Cardiac fibroblast (primary cell): ENCODE results near the gene PTH2.

Source experiments
- DNase-seq, 2 donors: peaks; one replicate each; pipeline versions ENCODE4 v3.0.0 to v3.0.0-alpha.2; 2010; ENCODE audit warnings: low read depth in 2 of 2
- H3K4me3 ChIP-seq, 2 donors: replicated peaks in 1 of 2; 1 replicate in 1 of 2; 2 replicates in 1 of 2; pipeline ENCODE4 v1.5.1; 2011; ENCODE audit warnings: low read depth in 2 of 2, low read length in 2 of 2, mild to moderate bottlenecking in 2 of 2, moderate library complexity in 1 of 2
- CTCF ChIP-seq: IDR thresholded peaks from one replicate; pipeline ENCODE4 v1.5.1; 2011; ENCODE audit warnings: low read depth, mild to moderate bottlenecking, low read length, inconsistent platforms

The PTH2 gene

DNA sequence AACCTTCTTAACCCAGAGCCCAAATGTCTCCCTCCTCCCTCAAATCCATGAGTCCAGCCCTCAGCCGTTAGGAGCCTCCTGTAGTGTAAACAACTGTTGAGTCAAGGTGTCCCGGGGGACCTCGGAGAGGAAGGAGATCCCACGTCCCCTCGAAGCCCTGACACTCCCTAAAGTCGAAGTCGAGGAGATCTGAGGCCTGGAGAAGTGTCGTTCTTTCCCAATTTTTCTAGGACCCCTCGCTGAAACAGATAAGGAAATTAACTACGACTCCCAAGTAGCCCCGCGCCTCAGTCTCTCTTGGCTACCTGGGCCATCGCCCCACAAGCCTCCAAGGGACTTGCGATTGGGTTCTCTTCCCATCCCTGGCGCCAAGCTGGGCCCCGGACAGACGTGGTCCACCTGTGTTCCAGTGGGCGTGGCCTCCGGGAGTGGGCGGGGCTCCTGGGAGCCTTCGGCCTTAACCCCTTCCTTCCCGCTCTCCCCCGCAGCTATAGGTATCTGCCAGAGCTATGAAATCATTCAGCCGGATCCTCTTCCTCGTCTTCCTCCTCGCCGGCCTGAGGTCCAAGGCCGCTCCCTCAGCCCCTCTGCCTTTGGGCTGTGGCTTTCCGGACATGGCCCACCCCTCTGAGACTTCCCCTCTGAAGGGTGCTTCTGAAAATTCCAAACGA lies 2.8 kb upstream of the PTH2 start:
- TF ChIP-seq CTCF: no peak
- DNase-seq: peak in 1 of 2 donors; percentile 53
- H3K4me3 ChIP-seq: no peak overlapping the region

DNA sequence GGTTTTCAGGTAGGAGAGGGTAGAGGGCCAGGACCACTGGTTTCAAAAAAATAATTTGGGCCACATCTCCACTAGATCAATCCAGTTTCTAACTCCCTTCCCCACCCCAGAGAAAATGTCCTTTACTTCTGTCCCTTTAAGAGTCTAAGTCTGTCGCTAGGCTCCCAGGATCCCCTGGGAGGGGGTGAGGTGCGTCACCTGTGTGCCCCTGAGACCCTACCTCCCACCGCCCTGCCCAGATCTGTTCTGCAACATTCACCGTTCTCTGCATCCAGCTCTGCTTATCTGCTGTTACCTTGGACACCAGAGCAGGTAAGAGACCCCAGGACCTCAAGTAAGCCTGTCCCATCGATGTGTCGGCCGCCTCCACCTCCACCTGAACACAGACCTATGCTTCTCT lies 1.9 kb upstream of the PTH2 start, which contains the start of gene GFY:
GFY (plus strand) TSS at position 211 of the 400 bp plus-strand sequence. CDS start 1,043 bp downstream, outside the sequence.
- DNase-seq: no peak
- no peak for TF ChIP-seq CTCF

GRCh38 chr19:49423985-49424303 lies 703 bp upstream of the PTH2 start:
- H3K4me3 ChIP-seq: no peak overlapping the region
- TF ChIP-seq CTCF: no peak
- no peak for DNase-seq

More for the DNA sequence above, 1.9 kb upstream of the PTH2 start, which contains the start of gene GFY:
- no peak within 1 kb of the TSS for H3K4me3 ChIP-seq

GRCh38 chr19:49422407-49423070 lies 702 bp downstream of the PTH2 start:
- TF ChIP-seq CTCF: peak; percentile 32
- H3K4me3 ChIP-seq: no peak overlapping the region
- DNase-seq: peak in 1 of 2 donors; percentile 50

GRCh38 chr19:49421878-49422202 lies 1.4 kb downstream of the PTH2 start:
- no peak overlapping the region for H3K4me3 ChIP-seq
- TF ChIP-seq CTCF: no peak
- no peak for DNase-seq

DNA sequence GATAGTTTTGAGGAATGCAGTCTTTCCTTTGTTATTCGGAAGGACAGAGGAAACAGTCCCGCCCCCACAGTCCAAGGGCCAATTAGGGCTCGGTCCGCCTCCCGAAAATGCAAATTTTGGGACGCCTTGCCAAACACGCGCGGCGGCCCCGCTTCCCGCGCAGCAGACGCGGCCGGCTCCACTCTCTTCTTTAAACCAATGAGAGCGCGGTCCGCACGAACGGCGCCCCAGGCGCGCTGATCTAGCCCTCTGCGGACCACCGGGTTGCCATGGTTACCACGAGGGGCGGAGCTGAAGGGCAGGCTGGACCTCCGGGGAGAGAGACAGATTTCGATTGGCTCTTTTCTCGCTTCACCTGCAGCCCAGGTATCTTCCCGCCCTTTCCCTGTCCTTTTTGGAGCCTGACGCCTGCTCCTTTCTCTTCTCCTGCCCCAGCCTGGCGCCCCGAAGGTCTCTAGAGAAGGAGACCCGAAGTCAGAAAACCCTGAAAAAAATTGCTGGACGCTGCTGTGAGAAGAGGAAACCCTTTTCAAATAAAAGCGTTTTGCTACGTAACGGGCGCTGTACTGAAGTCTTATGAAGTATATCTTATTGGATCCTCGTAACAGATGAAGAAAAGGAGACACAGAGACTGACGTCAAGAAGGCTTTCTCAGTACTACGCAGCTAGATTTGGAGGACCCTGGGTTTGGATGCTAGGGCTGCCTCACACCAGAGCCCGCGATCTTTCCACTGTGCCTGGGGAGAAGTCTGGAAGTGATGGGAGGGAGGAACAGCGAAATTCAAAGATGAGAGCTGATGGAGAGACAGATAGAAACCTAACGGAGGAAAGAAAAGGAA lies 2.0 kb downstream of the PTH2 start:
- H3K4me3 ChIP-seq: peak overlapping the region in 1 of 2 donors; percentile 30
- DNase-seq: peak; percentile 61 to 75
- TF ChIP-seq CTCF: no peak
